Cardiac fibroblast (primary cell): ENCODE measurements around the gene ZNF227.
"Not testable (repeated sequence)": the region's sequence is repeated elsewhere in the genome, so short reads cannot be mapped to it uniquely, and the experiment has no call there.

Experiments used
- DNase-seq, 2 donors: peaks; one replicate each; pipeline versions ENCODE4 v3.0.0 to v3.0.0-alpha.2; 2010; ENCODE audit warnings: low read depth in 2 of 2
- H3K4me3 ChIP-seq, 2 donors: replicated peaks in 1 of 2; 1 replicate in 1 of 2; 2 replicates in 1 of 2; pipeline ENCODE4 v1.5.1; 2011; ENCODE audit warnings: low read depth in 2 of 2, low read length in 2 of 2, mild to moderate bottlenecking in 2 of 2, moderate library complexity in 1 of 2
- CTCF ChIP-seq: IDR thresholded peaks from one replicate; pipeline ENCODE4 v1.5.1; 2011; ENCODE audit warnings: low read depth, mild to moderate bottlenecking, low read length, inconsistent platforms

ZNF227 gene

GRCh38 chr19:44236384-44236783 is 24.1 kb downstream of the ZNF227 start:
- DNase-seq: no peak
- no peak overlapping the region for H3K4me3 ChIP-seq
- TF ChIP-seq CTCF: no peak

DNA sequence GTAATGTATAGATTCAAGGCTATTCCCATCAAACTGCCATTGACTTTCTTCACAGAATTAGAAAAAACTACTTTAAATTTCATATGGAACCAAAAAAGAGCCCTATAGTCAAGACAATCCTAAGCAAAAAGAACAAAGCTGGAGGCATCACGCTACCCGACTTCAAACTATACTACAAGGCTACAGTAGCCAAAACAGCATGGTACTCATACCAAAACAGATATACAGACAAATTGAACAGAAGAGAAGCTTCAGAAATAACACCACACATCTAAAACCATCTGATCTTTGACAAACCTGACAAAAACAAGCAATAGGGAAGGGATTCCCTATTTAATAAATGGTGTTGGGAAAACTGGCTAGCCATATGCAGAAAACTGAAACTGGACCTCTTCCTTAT is 40.0 kb downstream of the ZNF227 start:
- not testable (repeated sequence) for H3K4me3 ChIP-seq, DNase-seq

DNA sequence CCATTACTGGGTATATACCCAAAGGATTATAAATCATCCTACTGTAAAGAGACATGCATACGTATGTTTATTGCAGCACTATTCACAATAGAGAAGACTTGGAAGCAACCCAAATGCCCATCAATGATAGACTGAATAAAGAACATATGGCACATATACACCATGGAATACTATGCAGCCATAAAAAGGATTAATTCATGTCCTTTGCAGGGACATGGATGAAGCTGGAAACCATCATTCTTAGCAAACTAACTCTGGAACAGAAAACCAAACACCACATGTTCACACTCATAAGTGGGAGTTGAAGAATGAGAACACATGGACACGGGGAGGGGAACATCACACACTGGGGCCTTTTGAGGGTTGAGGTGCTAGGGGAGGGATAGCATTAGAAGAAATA is 41.1 kb downstream of the ZNF227 start:
- DNase-seq, H3K4me3 ChIP-seq: not testable (repeated sequence)

GRCh38 chr19:44254496-44254895 is 42.2 kb downstream of the ZNF227 start:
- no peak for DNase-seq
- TF ChIP-seq CTCF: no peak
- H3K4me3 ChIP-seq: no peak overlapping the region

GRCh38 chr19:44255705-44256411 is 43.5 kb downstream of the ZNF227 start:
- H3K4me3 ChIP-seq: no peak overlapping the region
- no peak for DNase-seq

DNA sequence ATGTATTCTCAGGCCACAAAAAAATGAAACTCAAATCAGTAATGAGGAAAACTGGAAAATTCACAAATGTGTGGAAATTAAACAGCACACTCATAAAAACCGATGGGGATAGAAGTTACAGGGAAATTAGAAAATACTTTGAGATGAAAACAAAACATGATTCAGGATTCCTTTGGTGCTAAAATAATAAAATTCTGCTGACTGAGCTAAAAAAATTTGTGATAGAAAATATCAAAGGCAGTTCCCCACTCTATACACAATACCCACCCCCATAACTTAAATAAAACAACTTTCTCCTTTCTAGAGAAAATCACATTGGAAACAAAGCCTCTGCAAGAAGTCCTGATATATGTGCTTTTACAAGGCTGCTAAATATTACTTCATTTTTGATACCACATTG is 45.8 kb downstream of the ZNF227 start:
- no peak for TF ChIP-seq CTCF
- H3K4me3 ChIP-seq: no peak overlapping the region

More at GRCh38 chr19:44255705-44256411, 43.5 kb downstream of the ZNF227 start:
- TF ChIP-seq CTCF: no peak

DNA sequence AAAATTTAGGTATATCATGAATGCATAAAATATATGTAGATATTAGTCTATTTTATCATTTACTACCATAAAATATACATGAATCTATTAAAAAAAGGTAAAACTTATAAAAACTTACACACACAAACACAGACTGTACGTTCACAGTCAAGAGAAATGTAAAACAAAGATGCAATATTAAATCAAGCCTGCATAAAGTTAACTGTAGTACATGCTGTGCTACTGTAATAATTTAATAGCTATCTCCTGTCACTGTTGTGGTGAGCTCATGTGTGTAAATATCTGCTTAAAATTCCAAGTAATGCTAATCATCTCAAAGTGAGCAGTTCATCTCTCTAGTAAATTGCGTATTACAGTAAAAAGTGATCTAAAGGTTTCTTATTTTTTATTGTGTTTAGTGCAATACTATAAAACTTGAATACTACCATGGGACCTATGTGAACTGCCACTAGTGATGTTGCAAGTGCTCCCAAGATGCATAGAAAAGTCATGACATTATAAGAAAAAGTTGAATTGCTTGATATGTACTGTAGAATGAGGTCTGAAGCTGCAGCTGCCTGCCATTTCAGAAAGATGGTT is 46.6 kb downstream of the ZNF227 start:
- no peak for TF ChIP-seq CTCF
- DNase-seq: no peak
- no peak overlapping the region for H3K4me3 ChIP-seq

More for the DNA sequence above, 45.8 kb downstream of the ZNF227 start:
- no peak for DNase-seq

DNA sequence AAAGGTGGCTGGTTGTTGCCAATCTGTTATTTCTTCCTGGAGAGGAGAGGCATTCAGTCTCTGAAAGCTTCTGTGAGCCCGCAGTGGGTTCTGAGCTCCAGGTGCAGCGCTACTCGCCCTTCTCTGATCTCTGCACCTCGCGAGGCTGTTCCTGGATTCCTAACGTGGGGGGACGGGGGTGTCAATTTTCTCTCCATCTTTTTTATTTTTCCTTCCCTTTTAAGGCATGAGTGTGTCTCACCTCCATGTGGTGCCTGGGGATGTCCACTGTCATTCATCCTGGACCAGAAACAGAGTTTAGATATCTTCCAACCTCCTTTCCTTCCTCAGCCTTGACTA is 48.0 kb downstream of the ZNF227 start:
- no peak for TF ChIP-seq CTCF
- peak overlapping the region; percentile 48 to 57 for H3K4me3 ChIP-seq
- DNase-seq: no peak
